HEK293 (cell line): ENCODE data around the gene ZNF438.

Source experiments
- CTCF ChIA-PET: fragments of 350-600 bp; formaldehyde crosslinking; extraction: SDS; loops from one replicate; lab custom pipeline; 2021; ENCODE audit warnings: antibody characterized with exemption; lab: Yijun Ruan, JAX
- POLR2A ChIA-PET: fragments of 300-600 bp; formaldehyde crosslinking; extraction: SDS; loops from one replicate; lab custom pipeline; 2020; ENCODE audit warnings: antibody characterized with exemption, inconsistent platforms; lab: Yijun Ruan, JAX
- H3K27ac ChIP-seq: fragments of 200-500 bp; sonication (Bioruptor generic); 2 replicates; pipeline ENCODE4 v1.5.1; 2014; ENCODE audit warnings: low read depth, low read length, control low read depth, inconsistent platforms; ENCODE audit errors: extremely low read depth
- H3K36me3 ChIP-seq, 2 experiments: fragments of 200-500 bp in 1 of 2; sonication (Bioruptor generic) in 1 of 2; 1 replicate in 1 of 2; 2 replicates in 1 of 2; pipeline ENCODE4 v1.5.1; 2014 to 2017; ENCODE audit warnings: inconsistent platforms in 2 of 2, low read length in 2 of 2; ENCODE audit not compliant: control insufficient read depth in 2 of 2, insufficient read depth in 1 of 2
- H3K4me1 ChIP-seq: fragments of 200-500 bp; sonication (Bioruptor generic); 2 replicates; pipeline ENCODE4 v1.5.1; 2014; ENCODE audit warnings: mild to moderate bottlenecking, low read length, inconsistent platforms; ENCODE audit not compliant: control insufficient read depth, insufficient read depth
- H3K4me3 ChIP-seq: 2 replicates; pipeline ENCODE4 v1.5.1; 2011; ENCODE audit warnings: low read depth, mild to moderate bottlenecking, control low read depth, low read length, moderate library complexity
- H3K9me3 ChIP-seq: fragments of 200-500 bp; sonication (Bioruptor generic); 2 replicates; pipeline ENCODE4 v1.5.1; 2014; ENCODE audit warnings: low read depth, low read length, inconsistent platforms; ENCODE audit not compliant: control insufficient read depth, insufficient read depth
- KLF10 ChIP-seq: fragments of 450-650 bp; IDR thresholded peaks from 2 replicates; pipeline ENCODE4 v1.5.1; 2018; ENCODE audit warnings: missing biosample characterization, mild to moderate bottlenecking, missing genetic modification characterization
- KLF9 ChIP-seq: fragments of 450-650 bp; formaldehyde crosslinking; IDR thresholded peaks from 2 replicates; pipeline ENCODE4 v1.5.1; 2016; ENCODE audit warnings: missing biosample characterization, missing genetic modification characterization, low read depth
- MZF1 ChIP-seq: fragments of 450-650 bp; formaldehyde crosslinking; IDR thresholded peaks from 2 replicates; pipeline ENCODE4 v1.5.1; 2017; ENCODE audit warnings: missing biosample characterization, missing genetic modification characterization, borderline replicate concordance
- SALL2 ChIP-seq: fragments of 450-650 bp; formaldehyde crosslinking; IDR thresholded peaks from 2 replicates; pipeline ENCODE4 v1.5.0; 2017; ENCODE audit warnings: missing biosample characterization, mild to moderate bottlenecking, missing genetic modification characterization, borderline replicate concordance
- SP3 ChIP-seq: fragments of 450-650 bp; formaldehyde crosslinking; IDR thresholded peaks from 2 replicates; pipeline ENCODE4 v1.5.1; 2016; ENCODE audit warnings: missing biosample characterization, missing genetic modification characterization
- ZBTB10 ChIP-seq: fragments of 450-650 bp; formaldehyde crosslinking; IDR thresholded peaks from 2 replicates; pipeline ENCODE4 v1.5.1; 2016; ENCODE audit warnings: missing biosample characterization, missing genetic modification characterization
- ZBTB20 ChIP-seq: fragments of 450-650 bp; formaldehyde crosslinking; IDR thresholded peaks from 2 replicates; pipeline ENCODE4 v1.5.1; 2016; ENCODE audit warnings: missing biosample characterization, missing genetic modification characterization
- ZNF239 ChIP-seq: fragments of 450-650 bp; formaldehyde crosslinking; IDR thresholded peaks from 2 replicates; pipeline ENCODE4 v1.5.1; 2016; ENCODE audit warnings: missing biosample characterization, missing genetic modification characterization
- ZNF426 ChIP-seq: fragments of 450-650 bp; formaldehyde crosslinking; IDR thresholded peaks from 2 replicates; pipeline ENCODE4 v1.5.1; 2017; ENCODE audit warnings: missing biosample characterization, missing genetic modification characterization, mild to moderate bottlenecking, inconsistent platforms, moderate library complexity
- ZNF48 ChIP-seq: fragments of 450-650 bp; formaldehyde crosslinking; IDR thresholded peaks from 2 replicates; pipeline ENCODE4 v1.5.1; 2016; ENCODE audit warnings: missing biosample characterization, missing genetic modification characterization
- ZNF513 ChIP-seq: fragments of 450-650 bp; IDR thresholded peaks from 2 replicates; pipeline ENCODE4 v1.5.1; 2018; ENCODE audit warnings: missing biosample characterization, missing genetic modification characterization
- ZNF654 ChIP-seq: fragments of 450-650 bp; formaldehyde crosslinking; IDR thresholded peaks from 2 replicates; pipeline ENCODE4 v1.5.1; 2016; ENCODE audit warnings: low read depth, missing biosample characterization, missing genetic modification characterization
- ZNF707 ChIP-seq: fragments of 450-650 bp; formaldehyde crosslinking; IDR thresholded peaks from 2 replicates; pipeline ENCODE4 v1.5.1; 2016; ENCODE audit warnings: missing biosample characterization, missing genetic modification characterization
- ZNF843 ChIP-seq: fragments of 450-650 bp; formaldehyde crosslinking; IDR thresholded peaks from 2 replicates; pipeline ENCODE4 v1.5.1; 2016; ENCODE audit warnings: missing biosample characterization, missing genetic modification characterization
- ZSCAN18 ChIP-seq: fragments of 450-650 bp; formaldehyde crosslinking; IDR thresholded peaks from 2 replicates; pipeline ENCODE4 v1.5.1; 2016; ENCODE audit warnings: missing biosample characterization, missing genetic modification characterization
- ZSCAN5A ChIP-seq: fragments of 450-650 bp; formaldehyde crosslinking; IDR thresholded peaks from 2 replicates; pipeline ENCODE4 v1.5.1; 2016; ENCODE audit warnings: missing biosample characterization, missing genetic modification characterization

ZNF438 gene

GRCh38 chr10:30940256-30940655, 91.4 kb downstream of the ZNF438 start:
- Histone ChIP-seq H3K27ac (no peak overlapping the region), H3K36me3 (no peaks in the 10 kb centered on the region)
- CTCF ChIA-PET, result no interaction called here
- TF ChIP-seq ZSCAN5A (tag by site-specific recombination) (no peak), MZF1 (tag by site-specific recombination) (no peak), SALL2 (tag by site-specific recombination) (no peak), ZNF707 (tag by site-specific recombination) (no peak)
- TF ChIP-seq, all 188 proteins: peak for 0
- H3K4me1 ChIP-seq, result no peaks in the 10 kb centered on the region
- no peaks in the 10 kb centered on the region for H3K9me3 ChIP-seq
- H3K4me3 ChIP-seq, result no peak overlapping the region
- POLR2A ChIA-PET, result no interaction called here

GRCh38 chr10:30939643-30940251, 91.9 kb downstream of the ZNF438 start:
- CTCF ChIA-PET, result no interaction called here
- TF ChIP-seq ZNF513 (no peak), SP3 (tag by site-specific recombination) (no peak), ZSCAN18 (no peak), KLF9 (no peak), ZNF654 (tag by site-specific recombination) (no peak), ZBTB10 (tag by site-specific recombination) (no peak), ZNF843 (tag by site-specific recombination) (no peak), ZBTB20 (tag by site-specific recombination) (no peak), ZNF239 (tag by site-specific recombination) (no peak), ZNF48 (no peak), KLF10 (tag by site-specific recombination) (no peak), ZNF426 (tag by site-specific recombination) (no peak)
- POLR2A ChIA-PET, result no interaction called here

More at GRCh38 chr10:30939643-30940251, 91.9 kb downstream of the ZNF438 start:
- Histone ChIP-seq H3K4me1 (no peaks in the 10 kb centered on the region), H3K27ac (no peak overlapping the region), H3K36me3 (no peaks in the 10 kb centered on the region), H3K9me3 (no peaks in the 10 kb centered on the region), H3K4me3 (no peak overlapping the region)
